KOPT-K1 (cell line): Measurements from ENCODE around the gene CTRB2.
"Not testable (repeated sequence)": the region's sequence is repeated elsewhere in the genome, so short reads cannot be mapped to it uniquely, and the experiment has no call there.

ENCODE experiments used
- H3K27ac ChIP-seq: fragments of 200-600 bp; sonication (generic); 2 replicates; pipeline ENCODE4 v1.5.1; 2016; ENCODE audit warnings: antibody characterized with exemption, mild to moderate bottlenecking, low read depth, low read length; ENCODE audit not compliant: poor library complexity, severe bottlenecking
- H3K36me3 ChIP-seq: fragments of 200-600 bp; sonication (generic); 2 replicates; pipeline ENCODE4 v1.5.1; 2017; ENCODE audit warnings: antibody characterized with exemption, mild to moderate bottlenecking, low read length, moderate library complexity; ENCODE audit not compliant: insufficient read depth
- H3K9me3 ChIP-seq: fragments of 200-600 bp; sonication (generic); 2 replicates; pipeline ENCODE4 v1.5.1; 2017; ENCODE audit warnings: antibody characterized with exemption, low read length, mild to moderate bottlenecking; ENCODE audit not compliant: insufficient read depth, poor library complexity, severe bottlenecking

Gene CTRB2

DNA sequence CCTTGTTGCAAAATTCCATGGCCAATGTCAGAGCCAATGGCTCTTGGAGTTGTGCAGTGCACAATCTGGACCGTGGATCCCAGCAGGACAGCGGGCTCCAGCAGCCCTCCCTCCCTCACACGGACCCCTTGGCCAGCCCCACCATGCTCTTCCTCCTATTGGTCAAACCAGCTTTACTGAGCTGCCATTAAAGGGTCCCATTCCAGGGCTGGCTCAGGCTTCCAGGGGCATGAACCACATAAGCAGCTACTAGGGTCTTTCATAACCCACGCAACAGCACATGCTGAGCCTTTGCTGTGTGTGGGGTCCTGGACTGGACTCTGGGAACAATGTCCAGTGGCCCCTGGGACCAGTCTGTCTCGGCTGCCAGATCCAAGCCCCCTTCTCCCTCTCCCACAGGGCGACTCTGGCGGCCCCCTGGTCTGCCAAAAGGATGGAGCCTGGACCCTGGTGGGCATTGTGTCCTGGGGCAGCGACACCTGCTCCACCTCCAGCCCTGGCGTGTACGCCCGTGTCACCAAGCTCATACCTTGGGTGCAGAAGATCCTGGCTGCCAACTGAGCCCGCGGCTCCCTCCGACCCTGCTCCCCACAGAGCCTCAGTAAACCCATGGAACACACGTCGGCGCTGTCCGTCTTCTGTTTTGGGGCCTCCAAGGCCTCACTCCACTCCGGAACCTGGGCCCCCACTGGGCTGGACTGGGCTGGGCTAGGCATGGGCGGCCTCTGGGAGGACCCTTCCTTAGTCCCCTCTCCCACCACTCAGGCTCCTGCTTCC lies 17.5 kb upstream of the CTRB2 start:
- Histone ChIP-seq H3K27ac (no peak overlapping the region), H3K36me3 (no peaks in the 10 kb centered on the region), H3K9me3 (no peaks in the 10 kb centered on the region)

DNA sequence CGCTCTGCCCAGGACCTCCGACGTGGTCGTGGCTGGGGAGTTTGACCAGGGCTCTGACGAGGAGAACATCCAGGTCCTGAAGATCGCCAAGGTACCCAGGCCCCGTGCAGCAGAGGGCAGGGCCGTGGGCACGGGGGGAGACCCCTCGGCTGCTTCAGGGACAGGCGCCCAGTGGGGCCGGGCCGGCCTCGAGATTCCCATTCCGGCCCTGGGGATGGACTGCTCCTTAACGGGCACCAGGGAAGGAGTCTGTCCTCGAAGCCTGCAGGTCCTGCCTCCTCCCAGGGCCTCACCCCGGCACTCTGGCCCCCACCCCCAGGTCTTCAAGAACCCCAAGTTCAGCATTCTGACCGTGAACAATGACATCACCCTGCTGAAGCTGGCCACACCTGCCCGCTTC lies 16.2 kb upstream of the CTRB2 start:
- not testable (repeated sequence) for H3K27ac ChIP-seq, H3K9me3 ChIP-seq, H3K36me3 ChIP-seq

DNA sequence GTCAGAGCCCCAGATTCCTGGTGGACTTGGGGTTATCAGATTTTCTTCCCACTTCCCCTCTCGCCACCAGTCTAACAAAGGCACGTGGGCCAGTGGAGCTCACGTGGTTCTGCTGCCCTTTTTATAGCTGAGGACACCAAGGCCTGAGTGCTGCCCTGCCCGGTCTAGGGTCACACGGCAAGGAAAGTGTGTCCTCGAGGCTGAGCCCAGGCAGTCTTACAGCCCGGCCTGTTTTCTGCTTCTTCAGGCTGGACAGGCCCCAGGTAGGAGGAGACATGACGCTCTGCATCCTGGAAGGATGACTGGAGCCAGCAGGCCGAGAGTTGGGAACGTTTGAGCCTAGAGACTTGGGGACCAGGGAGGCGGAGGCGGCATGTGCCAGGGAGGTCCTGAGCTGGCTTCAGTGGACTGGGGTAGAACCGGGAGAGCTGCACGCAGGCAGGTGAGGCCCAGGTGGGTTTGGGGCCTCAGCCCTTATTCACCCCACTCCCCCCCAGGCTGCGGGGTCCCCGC lies 15.4 kb upstream of the CTRB2 start:
- no peak overlapping the region for H3K27ac ChIP-seq
- no peaks in the 10 kb centered on the region for H3K36me3 ChIP-seq
- no peaks in the 10 kb centered on the region for H3K9me3 ChIP-seq

DNA sequence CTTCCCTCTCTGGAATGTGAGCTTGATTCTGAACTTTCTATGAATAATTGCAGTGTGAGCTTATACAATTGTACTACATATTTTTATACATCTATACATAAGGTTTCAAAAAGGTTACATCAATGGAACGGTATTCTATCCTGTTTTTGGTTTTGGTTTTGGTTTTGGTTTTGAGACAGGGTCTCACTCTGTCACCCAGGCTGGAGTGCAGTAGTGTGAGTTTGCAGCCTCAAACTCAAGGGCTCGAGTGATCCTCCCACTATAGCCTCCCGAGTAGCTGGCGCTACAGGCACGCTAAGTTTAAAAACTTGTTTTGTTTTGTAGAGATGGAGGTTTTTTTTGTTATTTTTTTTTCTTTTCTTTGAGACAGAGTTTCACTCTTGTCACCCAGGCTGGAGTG lies 12.9 kb upstream of the CTRB2 start:
- H3K9me3 ChIP-seq, result no peaks in the 10 kb centered on the region
- H3K27ac ChIP-seq, result peak overlapping the region; percentile 31
- no peaks in the 10 kb centered on the region for H3K36me3 ChIP-seq

DNA sequence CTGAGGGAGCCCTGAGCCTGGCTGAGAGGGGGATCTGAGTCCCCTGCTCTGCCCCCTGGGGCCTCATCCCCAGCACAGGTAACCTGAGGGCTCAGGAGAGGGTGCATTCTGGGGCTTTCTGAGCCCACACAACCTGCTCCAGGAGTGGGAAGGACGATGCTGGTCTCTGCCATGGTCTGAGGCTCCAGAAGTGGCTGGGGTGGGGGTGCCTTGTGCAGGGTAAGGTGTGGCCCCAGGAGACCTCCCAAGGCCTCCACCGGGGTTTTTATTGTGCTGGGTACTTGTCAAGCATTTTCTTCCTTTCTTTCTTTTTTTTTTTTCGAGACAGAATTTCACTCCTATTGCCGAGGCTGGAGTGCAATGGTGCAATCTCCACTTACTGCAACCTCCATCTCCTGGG lies 12.1 kb upstream of the CTRB2 start:
- Histone ChIP-seq H3K27ac (peak overlapping the region; percentile 31), H3K9me3 (no peaks in the 10 kb centered on the region), H3K36me3 (no peaks in the 10 kb centered on the region)

DNA sequence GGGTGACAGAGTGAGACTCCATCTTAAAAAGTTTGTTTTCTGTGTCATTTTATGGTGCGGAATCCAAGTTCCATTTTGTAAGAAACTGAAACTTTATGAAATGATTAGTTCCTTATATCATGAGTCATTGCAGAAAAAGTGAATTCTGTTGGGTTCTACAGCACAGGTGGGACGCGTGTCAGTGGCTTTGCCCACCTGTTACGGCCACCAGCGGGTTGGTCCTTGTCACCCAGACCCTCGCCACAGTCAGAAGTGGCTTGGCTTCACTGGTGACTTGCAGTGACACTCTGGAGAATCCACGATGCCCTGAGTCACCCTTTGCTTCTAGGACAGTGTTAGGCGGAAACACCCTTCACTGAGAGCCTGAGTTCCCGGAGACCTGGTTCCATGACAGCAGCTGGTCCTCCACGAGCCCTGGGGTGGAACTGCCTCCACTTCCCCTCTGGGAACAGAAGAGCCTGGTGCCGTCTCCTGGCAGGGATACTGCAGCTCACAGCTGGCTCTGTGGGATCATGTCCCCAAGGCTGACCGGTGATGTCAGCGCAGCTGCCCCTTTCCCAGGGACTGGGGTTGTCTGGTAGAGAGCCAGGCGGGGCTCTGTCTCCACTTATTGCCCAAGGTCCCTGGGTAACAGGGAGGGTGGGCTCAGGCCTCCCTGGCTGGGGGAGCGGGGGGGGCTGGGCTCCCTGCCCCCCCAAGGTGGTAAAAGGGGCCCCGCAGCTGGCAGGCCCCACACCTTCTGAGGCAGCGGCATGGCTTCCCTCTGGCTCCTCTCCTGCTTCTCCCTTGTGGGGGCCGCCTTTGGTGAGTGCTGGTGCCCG lies 11.5 kb upstream of the CTRB2 start, which contains the start of gene CTRB1:
Gene CTRB1 (plus strand): TSS at position 733 of the 821 bp plus-strand sequence. CDS start 20 bp downstream, at position 753.
- Histone ChIP-seq H3K9me3 (no peaks in the 10 kb centered on the region), H3K27ac (peak within 1 kb of the TSS; percentile 31), H3K36me3 (no peaks in the 10 kb centered on the region)

DNA sequence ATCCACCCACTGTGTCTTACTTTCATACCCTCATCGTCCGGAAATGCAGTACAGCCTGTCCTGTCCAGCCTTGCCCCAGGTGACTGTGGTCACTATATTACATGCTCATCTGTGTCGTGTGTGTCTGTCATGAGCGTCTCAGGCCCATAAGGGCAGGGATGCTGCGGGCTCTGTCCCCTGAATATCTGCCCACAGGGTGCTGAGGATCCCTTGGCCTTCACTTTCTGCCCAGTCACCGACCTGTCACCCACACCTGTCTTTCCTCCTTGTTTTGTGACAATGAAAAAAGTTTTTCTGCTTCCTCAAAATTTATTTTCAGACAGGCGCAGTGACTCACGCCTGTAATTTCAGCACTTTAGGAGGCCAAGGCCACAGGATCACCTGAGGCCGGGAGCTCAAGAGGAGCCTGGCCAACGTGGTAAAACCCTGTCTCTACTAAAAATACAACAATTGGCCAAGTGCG lies 10.5 kb upstream of the CTRB2 start:
- Histone ChIP-seq H3K27ac (no peak overlapping the region), H3K36me3 (no peaks in the 10 kb centered on the region), H3K9me3 (no peaks in the 10 kb centered on the region)

DNA sequence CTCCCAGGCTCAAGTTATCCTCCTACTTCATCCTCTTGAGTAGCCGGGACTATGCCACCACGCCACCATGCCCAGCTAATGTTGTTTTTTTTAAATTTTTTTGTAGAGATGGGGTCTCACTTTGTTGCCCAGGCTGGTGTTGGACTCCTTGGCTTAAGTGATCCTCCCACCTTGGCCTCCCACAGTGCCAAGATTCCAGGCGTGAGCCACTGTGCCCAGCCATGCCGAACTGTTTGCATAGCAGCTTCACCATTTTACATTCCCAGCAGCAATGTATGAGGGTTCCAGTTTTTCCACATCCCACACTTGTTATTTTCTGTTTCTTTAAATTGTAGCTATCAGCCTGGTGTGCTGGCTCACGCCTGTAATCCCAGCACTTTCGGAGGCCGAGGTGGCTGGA lies 9.6 kb upstream of the CTRB2 start:
- Histone ChIP-seq H3K9me3 (no peaks in the 10 kb centered on the region), H3K27ac (no peak overlapping the region)

DNA sequence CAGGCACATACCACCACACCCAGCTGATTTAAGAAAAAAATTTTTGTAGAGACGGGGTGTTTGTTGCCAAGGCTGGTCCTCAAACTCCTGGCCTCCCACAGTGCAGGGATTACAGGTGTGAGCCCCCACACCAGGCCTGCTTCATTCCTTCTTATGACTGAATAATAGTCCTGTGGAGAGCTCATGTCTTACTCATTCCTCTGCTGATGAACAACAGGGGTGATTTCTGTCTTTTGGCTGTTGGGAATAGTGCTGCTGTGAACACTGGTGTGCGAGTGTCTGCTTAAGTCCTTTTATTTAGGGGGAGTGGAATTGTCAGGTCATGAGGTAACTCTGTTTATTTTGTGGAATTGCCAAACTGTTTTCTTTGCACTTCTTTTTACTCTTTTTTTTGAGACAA lies 9.2 kb upstream of the CTRB2 start:
- H3K9me3 ChIP-seq, result no peaks in the 10 kb centered on the region
- no peak overlapping the region for H3K27ac ChIP-seq
- no peaks in the 10 kb centered on the region for H3K36me3 ChIP-seq

More for the DNA sequence above, 9.6 kb upstream of the CTRB2 start:
- no peaks in the 10 kb centered on the region for H3K36me3 ChIP-seq

DNA sequence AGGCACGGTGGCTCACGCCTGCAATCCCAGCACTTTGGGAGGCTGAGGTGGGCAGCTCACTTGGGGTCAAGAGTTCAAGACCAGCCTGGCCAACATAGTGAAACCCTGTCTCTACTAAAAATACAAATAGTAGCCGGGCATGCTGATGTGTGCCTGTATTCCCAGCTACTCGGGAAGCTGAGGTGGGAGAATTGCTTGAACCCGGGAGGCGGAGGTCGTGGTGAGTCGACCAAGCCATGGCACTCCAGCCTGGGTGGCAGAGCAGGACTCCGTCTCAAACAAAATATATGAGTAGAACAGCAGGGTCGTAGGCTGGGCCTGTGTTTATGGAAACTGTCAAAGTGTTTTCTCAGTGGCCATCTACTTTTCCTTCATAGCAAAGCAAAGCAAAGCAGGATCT lies 4.3 kb upstream of the CTRB2 start:
- not testable (repeated sequence) for H3K27ac ChIP-seq, H3K9me3 ChIP-seq, H3K36me3 ChIP-seq

DNA sequence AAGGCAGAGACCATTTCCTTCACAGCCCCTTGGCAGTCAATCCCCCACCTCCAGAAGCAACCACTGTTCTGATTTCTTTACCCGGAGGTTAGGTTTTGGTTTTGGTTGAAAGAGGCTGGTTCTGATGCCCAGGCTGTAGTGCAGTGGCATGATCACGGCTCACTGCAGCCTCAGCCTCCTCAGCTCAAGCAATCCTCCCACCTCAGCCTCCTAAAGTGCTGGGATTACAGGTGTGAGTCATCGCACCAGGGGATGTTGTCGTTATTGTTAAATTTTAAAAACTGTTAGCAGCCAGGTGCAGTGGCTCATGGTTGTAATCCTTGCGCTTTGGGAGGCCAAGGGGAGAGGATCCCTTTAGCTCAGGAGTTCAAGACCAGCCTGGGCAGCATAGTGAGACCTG lies 3.0 kb upstream of the CTRB2 start:
- Histone ChIP-seq H3K27ac (no peak overlapping the region), H3K36me3 (no peaks in the 10 kb centered on the region), H3K9me3 (no peaks in the 10 kb centered on the region)

DNA sequence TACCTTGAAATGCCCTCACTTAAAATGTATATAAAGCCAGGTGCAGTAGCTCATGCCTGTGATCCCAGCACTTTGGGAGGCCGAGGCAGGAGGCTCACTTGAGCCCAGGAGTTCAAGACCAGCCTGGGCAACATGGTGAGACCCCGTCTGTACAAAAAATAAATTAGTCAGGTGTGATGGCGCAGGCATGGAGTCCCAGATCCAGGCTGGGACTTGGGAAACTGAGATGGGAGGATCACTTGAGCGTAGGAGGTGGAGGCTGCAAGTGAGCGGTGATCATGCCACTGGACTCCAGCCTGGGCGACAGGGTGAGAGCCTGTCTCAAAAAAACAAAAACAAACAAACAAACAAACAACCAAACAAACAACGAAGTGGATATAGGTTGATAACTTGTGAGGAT lies 2.6 kb upstream of the CTRB2 start:
- H3K9me3 ChIP-seq, H3K36me3 ChIP-seq: not testable (repeated sequence)

DNA sequence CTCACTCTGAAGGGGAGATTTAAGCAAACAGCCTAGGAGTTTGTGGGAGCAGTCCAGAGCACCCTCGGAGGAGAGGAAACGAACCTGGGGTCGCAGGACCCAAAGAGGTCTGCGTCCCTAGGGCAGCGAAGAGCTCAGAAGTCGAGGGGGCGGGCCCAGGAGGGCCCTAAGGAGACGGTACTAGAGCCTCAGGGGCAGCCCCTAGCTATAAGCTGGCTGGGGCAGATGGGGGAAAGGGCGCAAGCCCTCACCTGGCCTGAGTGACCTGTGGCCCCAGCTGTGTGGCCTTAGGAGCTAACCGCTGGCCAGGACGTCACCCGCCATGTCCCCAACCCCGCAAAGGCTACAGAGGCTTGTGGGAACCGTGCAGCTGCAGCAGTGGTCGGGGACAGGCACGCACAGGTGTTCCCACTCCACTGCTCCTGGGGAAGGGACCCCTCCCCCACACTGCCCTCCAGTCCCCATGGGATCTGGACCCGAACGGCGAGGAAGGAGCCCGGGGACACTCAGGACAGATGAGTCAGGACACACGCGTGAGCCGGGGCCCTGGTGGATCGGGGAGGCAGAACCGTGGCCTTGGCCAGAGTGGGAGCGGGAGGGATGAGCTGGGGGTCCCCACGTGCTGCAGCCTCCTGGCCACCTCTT lies 2.0 kb upstream of the CTRB2 start:
- H3K36me3 ChIP-seq, result no peaks in the 10 kb centered on the region
- no peaks in the 10 kb centered on the region for H3K9me3 ChIP-seq
- no peak overlapping the region for H3K27ac ChIP-seq

More for the DNA sequence above, 2.6 kb upstream of the CTRB2 start:
- H3K27ac ChIP-seq, result not testable (repeated sequence)

DNA sequence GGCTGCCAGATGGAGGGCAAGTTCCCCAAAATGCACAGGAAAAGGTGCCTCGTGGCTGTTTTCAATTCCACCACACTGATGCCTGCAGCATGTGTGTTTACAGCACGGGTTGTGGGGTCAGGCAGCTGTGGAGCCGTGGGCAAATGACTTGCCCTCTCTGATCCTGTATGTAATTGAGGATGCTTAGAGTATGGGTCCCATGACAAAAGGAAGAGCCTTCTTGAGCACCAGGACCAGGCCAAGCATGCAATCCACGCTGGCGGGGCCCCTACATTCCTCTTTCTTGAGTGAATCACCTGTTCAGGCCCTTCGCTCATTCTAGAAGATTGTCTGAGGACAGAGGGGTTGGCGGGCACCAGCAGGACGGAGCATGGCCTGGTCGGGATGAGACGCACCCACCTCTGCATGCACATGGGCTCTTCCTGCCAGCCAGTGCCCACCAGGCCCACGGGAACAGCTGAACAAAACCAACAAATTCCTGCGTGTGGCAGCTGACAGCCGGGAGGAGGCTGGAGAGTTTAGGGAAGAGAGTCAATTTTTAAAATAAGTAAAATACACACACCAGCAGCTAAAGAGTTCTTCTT lies 1.4 kb upstream of the CTRB2 start:
- H3K36me3 ChIP-seq, result no peaks in the 10 kb centered on the region
- H3K27ac ChIP-seq, result no peak overlapping the region
- H3K9me3 ChIP-seq, result no peaks in the 10 kb centered on the region

DNA sequence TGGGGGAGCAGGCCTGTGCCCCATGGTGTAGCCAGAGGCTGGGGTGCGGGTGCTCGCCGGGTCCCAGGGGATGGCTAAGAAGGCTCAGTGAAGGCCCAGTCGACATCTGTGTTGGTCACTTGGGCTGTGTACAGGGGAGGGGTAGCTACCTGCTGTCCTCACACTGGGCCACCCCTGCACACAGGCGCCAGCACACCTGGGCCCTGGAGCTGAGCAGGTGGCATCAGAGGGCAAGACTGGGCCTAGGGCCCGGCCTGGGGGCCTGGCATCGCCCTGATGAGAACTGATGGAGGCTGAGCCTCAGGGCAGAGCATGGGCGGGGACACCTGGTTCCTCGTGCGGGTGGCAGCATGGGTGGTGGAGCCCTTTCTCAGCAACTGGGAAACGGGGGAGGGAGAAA lies 870 bp upstream of the CTRB2 start:
- H3K9me3 ChIP-seq, result no peaks in the 10 kb centered on the region

More for the DNA sequence above, 870 bp upstream of the CTRB2 start:
- no peak overlapping the region for H3K27ac ChIP-seq
- H3K36me3 ChIP-seq, result no peaks in the 10 kb centered on the region
